Omental fat pad (tissue), 4 donors: ENCODE data around the gene PRKAR1B. TPM values are rescaled to one million over a fixed set of nuclear protein-coding genes. Genes with fewer than 3 reads are reported as not detected.

Experiments used
- ATAC-seq: fragments of 150-250 bp; one replicate; pipeline ENCODE4 v1.9.1; 2016; ENCODE audit warnings: mild to moderate bottlenecking, moderate library complexity; ENCODE audit not compliant: low FRiP score
- DNase-seq: peaks from one replicate; pipeline ENCODE4 v3.0.0-alpha.2; 2019; ENCODE audit warnings: low spot score
- total RNA-seq, 4 donors: library from RNA; depleted of rRNA; stranded (reverse); fragments of >200 nt; gene quantifications; one replicate each; pipeline ENCODE4 v1.1.0, GENCODE V29; 2016
- TF ChIP-seq, protein P1 (sequence below), 3 donors: fragments of 450-650 bp; IDR thresholded peaks; one replicate each; pipeline ENCODE4 v1.5.1; 2016 to 2017; ENCODE audit warnings: antibody characterized with exemption in 3 of 3, mild to moderate bottlenecking in 3 of 3, moderate library complexity in 2 of 3

PRKAR1B gene
- total RNA-seq, 4 donors from 2014 or later, result 9.0 to 11.4 (median 10.3) TPM

DNA sequence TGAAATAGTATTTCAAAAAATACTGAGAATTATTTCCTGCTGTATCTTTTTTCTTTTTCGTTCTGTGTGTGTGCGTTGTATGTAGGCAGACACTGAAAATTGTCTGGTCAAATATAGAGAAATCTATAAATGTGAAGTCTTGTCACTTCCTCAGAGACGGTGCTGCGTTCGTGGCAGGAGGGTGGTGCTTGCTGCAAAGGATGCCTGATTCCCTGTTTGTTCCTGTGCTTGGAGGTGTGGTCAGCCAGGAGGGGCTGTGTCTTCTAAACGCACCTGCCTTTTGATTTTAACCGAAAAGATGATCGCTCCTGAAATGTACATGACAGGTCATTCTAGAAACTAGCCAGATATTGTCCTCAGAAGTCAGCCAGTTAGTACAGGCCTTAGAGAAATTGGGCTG lies 32.5 kb upstream of the PRKAR1B start:
- TF ChIP-seq, protein P1, sequence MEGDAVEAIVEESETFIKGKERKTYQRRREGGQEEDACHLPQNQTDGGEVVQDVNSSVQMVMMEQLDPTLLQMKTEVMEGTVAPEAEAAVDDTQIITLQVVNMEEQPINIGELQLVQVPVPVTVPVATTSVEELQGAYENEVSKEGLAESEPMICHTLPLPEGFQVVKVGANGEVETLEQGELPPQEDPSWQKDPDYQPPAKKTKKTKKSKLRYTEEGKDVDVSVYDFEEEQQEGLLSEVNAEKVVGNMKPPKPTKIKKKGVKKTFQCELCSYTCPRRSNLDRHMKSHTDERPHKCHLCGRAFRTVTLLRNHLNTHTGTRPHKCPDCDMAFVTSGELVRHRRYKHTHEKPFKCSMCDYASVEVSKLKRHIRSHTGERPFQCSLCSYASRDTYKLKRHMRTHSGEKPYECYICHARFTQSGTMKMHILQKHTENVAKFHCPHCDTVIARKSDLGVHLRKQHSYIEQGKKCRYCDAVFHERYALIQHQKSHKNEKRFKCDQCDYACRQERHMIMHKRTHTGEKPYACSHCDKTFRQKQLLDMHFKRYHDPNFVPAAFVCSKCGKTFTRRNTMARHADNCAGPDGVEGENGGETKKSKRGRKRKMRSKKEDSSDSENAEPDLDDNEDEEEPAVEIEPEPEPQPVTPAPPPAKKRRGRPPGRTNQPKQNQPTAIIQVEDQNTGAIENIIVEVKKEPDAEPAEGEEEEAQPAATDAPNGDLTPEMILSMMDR (IDR thresholded peaks at IDR 0.05), result no peak
- DNase-seq (no peak), ATAC-seq (no peak)

DNA sequence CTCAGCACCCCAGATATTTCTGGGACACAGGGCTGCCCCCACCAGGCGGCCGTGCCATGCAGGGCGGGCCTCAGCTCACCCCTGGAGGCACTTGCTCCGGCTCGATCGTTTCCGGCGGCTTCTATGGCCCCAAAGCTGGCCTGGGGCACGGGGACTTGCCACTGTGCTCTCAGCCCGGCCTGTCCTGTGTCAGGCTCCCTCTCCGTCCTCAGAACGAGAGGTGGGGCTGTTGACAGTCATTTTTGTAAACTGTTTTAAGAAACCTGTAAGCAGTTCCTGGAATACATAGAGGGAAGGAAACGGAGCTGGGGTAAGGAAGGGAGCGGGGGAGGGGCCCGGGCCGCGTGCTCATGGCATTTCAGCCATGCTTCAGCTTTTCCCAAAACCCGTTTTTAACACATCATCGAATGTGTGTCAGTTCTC lies 30.7 kb upstream of the PRKAR1B start:
- TF ChIP-seq, protein P1 (IDR thresholded peaks at IDR 0.05), result no peak
- DNase-seq (no peak), ATAC-seq (no peak)

DNA sequence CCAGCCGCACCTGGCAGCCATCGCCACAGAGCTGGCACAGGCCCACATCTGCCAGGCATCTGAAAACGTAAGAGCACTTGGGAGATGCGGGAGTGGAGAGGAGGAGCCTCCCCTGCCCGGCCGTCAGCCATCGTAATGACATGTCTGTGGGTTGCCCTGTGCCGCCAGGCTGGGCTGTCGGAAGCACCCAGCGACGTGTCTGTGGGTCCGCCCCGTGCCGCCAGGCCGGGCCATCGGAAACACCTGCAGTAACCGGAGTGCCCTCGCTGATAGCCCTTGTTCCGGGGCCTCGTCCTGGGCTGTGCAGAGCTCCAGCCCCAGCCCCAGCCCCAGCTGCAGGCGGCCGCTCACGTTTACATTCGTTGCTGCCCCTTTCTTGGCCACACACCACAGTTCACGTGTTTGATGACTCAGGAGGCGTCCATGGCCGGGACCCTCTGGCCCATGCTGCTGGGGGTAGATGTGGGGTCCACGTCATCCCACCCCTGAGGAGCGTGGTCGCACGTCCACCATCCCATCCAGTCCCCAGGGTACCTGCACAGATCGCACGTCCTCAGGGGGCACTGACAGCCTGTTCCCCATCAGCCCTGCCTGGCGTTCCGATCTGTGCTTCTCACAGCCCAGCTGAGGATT lies 30.0 kb upstream of the PRKAR1B start:
- no peak for ATAC-seq

DNA sequence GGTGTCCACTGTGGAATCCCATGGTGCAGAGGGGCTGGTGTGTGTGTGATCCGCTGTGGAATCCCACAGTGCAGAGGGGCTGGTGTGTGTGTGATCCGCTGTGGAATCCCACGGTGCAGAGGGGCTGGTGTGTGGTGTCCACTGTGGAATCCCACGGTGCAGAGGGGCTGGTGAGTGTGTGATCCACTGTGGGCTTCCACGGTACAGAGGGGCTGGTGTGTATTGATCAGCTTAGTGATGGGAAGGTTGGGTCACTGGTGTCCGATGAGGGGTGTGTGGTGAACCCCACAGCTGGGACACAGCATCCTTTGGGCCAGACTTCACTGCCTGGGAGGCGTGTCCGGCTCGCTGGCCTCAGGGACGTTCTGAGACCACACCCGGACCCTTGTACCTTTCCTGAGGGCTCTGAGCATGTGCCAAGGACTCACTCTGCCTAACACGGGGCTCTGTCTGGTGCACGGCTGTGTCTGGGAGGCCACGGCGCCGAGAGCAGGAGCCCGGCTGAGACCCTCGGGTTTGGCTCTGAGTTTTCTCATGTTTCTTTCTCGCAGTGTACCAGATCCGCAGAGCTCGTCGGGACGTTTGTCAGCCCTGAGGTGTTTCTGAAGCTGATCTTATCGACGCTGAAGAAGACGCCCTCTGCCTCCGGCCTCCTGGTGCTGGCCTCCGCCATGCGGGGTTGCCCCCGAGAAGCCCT lies 29.3 kb upstream of the PRKAR1B start:
- TF ChIP-seq, protein P1 (IDR thresholded peaks at IDR 0.05), result no peak
- no peak for DNase-seq
- no peak for ATAC-seq

More for the DNA sequence above, 30.0 kb upstream of the PRKAR1B start:
- TF ChIP-seq, protein P1 (IDR thresholded peaks at IDR 0.05), result no peak
- no peak for DNase-seq

DNA sequence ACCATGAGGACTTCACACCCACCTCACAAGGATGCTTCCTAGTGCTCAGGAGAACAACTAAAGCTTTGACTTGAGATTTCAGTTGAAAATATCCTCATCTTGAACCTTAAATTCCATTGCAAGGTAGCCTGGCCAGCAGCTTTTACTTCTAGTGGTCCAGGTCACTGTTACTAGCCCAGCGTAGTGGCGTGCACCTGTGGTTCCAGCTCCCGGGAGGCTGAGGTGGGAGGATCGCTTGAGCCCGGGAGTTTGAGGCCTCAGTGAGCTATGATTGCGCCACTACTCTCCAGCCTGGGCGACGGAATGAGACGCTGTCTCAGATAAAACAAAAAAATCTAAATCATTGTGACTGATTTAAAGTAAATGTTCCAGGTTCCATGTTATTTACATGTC lies 28.3 kb upstream of the PRKAR1B start:
- no peak for ATAC-seq
- TF ChIP-seq, protein P1 (IDR thresholded peaks at IDR 0.05), result no peak
- no peak for DNase-seq

DNA sequence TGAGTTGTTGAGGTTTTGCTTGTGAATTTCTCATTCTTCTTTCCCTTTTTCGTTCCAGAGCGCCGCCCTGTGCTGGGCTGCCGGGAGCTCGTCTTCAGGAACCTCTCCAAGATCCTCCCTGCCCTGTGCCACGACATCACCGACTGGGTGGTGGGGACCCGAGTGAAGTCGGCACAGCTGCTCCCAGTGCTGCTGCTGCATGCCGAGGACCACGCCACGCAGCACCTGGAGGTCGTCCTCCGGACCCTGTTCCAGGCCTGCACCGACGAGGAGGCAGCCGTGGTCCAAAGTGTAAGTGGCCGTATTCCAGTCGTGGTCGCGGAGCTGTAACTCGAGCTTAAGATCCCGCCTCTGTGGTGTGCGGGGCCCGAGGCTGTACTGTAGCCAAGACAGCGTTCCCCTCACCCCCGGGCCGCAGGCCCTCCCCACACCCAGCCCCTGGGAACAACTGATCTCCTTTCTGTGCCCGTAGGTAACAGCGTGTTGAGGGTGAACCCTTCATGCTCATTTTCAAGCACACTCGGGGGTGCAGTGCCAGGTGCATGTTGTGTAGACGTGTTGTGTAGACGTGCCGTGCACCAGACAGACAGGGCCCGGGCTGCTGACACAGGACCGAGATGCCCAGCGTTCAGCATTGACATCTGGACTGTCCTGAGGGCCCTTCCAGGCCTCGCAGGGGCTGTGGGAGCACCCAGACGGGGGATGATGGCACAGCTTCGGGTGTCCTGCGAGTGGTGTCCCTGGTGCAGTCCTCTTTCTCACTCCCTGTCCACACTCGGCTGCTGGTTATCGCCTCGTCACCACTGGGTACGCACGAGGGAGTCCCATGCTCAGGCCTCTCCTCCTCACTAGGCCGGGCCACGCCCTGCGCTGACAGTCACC lies 27.7 kb upstream of the PRKAR1B start:
- ATAC-seq (no peak), DNase-seq (no peak)
- TF ChIP-seq, protein P1 (IDR thresholded peaks at IDR 0.05), result no peak
